Measurements from ENCODE around the gene CFAP157.

DNA sequence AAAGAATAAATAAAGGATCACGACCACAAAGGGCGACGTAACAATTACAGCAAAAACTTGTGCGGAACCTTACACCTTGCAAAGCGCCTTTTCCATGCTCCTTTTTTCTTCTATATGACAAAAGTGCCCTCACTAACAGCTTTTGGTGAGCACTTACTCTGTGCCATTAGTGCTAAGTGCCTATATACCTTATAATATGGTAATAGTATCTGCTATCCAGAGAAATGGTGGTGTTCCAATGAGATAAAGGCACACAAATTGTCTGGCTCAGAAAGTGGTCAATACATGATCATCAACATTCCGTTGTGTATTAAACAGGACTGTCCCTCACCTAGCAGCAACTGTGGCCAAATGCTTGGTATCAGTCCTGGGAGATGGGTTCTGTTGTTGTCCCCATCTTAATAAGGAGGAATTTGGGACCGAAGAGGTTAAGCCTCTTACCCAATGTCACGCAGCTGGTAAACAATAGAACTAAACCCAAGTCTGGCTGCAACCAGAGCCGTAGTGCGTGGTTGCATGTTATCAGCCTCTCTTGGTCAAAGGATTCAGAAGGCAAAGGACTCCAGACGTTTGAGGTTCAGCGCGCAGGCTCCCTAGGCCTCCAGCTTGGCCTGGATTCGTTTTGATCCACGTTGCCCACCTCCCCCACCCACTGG is 28.9 kb downstream of the CFAP157 start:
- TF ChIP-seq, protein P1, sequence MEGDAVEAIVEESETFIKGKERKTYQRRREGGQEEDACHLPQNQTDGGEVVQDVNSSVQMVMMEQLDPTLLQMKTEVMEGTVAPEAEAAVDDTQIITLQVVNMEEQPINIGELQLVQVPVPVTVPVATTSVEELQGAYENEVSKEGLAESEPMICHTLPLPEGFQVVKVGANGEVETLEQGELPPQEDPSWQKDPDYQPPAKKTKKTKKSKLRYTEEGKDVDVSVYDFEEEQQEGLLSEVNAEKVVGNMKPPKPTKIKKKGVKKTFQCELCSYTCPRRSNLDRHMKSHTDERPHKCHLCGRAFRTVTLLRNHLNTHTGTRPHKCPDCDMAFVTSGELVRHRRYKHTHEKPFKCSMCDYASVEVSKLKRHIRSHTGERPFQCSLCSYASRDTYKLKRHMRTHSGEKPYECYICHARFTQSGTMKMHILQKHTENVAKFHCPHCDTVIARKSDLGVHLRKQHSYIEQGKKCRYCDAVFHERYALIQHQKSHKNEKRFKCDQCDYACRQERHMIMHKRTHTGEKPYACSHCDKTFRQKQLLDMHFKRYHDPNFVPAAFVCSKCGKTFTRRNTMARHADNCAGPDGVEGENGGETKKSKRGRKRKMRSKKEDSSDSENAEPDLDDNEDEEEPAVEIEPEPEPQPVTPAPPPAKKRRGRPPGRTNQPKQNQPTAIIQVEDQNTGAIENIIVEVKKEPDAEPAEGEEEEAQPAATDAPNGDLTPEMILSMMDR (IDR thresholded peaks at IDR 0.05) = no peak
- TF ChIP-seq POLR2AphosphoS5 (IDR thresholded peaks at IDR 0.05; ENCODE audit: low read depth, low read length) (no peak), SMC3 (IDR thresholded peaks at IDR 0.05; ENCODE audit: low read depth, low read length) (no peak), EP300 (IDR thresholded peaks at IDR 0.05; ENCODE audit: borderline replicate concordance in 1 of 2, low read depth in 1 of 2, low read length in 1 of 2) (no peak), EZH2phosphoT487 (IDR thresholded peaks at IDR 0.05; ENCODE audit: borderline replicate concordance, low read depth) (no peak), GATA2 (CRISPR knock-in tag; IDR thresholded peaks at IDR 0.05) (no peak), RAD21 (IDR thresholded peaks at IDR 0.05; ENCODE audit: low read length) (no peak), GABPA (IDR thresholded peaks at IDR 0.05; ENCODE audit: low read depth) (no peak), NRF1 (IDR thresholded peaks at IDR 0.05; ENCODE audit: low read depth, low read length) (no peak)
- TF ChIP-seq, protein P2, sequence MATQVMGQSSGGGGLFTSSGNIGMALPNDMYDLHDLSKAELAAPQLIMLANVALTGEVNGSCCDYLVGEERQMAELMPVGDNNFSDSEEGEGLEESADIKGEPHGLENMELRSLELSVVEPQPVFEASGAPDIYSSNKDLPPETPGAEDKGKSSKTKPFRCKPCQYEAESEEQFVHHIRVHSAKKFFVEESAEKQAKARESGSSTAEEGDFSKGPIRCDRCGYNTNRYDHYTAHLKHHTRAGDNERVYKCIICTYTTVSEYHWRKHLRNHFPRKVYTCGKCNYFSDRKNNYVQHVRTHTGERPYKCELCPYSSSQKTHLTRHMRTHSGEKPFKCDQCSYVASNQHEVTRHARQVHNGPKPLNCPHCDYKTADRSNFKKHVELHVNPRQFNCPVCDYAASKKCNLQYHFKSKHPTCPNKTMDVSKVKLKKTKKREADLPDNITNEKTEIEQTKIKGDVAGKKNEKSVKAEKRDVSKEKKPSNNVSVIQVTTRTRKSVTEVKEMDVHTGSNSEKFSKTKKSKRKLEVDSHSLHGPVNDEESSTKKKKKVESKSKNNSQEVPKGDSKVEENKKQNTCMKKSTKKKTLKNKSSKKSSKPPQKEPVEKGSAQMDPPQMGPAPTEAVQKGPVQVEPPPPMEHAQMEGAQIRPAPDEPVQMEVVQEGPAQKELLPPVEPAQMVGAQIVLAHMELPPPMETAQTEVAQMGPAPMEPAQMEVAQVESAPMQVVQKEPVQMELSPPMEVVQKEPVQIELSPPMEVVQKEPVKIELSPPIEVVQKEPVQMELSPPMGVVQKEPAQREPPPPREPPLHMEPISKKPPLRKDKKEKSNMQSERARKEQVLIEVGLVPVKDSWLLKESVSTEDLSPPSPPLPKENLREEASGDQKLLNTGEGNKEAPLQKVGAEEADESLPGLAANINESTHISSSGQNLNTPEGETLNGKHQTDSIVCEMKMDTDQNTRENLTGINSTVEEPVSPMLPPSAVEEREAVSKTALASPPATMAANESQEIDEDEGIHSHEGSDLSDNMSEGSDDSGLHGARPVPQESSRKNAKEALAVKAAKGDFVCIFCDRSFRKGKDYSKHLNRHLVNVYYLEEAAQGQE (IDR thresholded peaks at IDR 0.05; ENCODE audit: low read depth, low read length) = no peak
- TF ChIP-seq, protein P3, sequence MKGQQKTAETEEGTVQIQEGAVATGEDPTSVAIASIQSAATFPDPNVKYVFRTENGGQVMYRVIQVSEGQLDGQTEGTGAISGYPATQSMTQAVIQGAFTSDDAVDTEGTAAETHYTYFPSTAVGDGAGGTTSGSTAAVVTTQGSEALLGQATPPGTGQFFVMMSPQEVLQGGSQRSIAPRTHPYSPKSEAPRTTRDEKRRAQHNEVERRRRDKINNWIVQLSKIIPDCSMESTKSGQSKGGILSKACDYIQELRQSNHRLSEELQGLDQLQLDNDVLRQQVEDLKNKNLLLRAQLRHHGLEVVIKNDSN (IDR thresholded peaks at IDR 0.05; ENCODE audit: borderline replicate concordance, low read depth) = no peak
- TF ChIP-seq, protein P4, sequence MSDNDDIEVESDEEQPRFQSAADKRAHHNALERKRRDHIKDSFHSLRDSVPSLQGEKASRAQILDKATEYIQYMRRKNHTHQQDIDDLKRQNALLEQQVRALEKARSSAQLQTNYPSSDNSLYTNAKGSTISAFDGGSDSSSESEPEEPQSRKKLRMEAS (IDR thresholded peaks at IDR 0.05; ENCODE audit: low read depth) = no peak
